Natural killer cell (primary cell): Measurements from ENCODE around the gene RIMBP2. TPM values are rescaled to one million over a fixed set of nuclear protein-coding genes. Genes with fewer than 3 reads are reported as not detected.

Experiments used
- ATAC-seq, 3 donors: fragments of 150-1000 bp in 2 of 3; fragments of 200-7000 bp in 1 of 3; cut with Tn5 transposase; 1 replicate in 1 of 3; 2 replicates in 2 of 3; pipeline ENCODE4 v1.10.0; 2021; ENCODE audit warnings: mild to moderate bottlenecking in 2 of 3, moderate library complexity in 2 of 3
- DNase-seq, 2 donors: peaks; one replicate each; pipeline versions ENCODE4 v3.0.0 to v3.0.0-alpha.2; 2013 to 2021; ENCODE audit warnings: mixed read lengths in 1 of 2
- H3K27ac ChIP-seq: one replicate; pipeline ENCODE4 v1.5.1; 2013; ENCODE audit warnings: mild to moderate bottlenecking, low read length
- H3K27me3 ChIP-seq: one replicate; pipeline ENCODE4 v1.6.1; 2013; ENCODE audit warnings: low read length; ENCODE audit not compliant: control insufficient read depth, insufficient read depth
- H3K36me3 ChIP-seq: one replicate; pipeline ENCODE4 v1.6.1; 2013; ENCODE audit warnings: low read length; ENCODE audit not compliant: control insufficient read depth, insufficient read depth
- H3K4me1 ChIP-seq: one replicate; pipeline ENCODE4 v1.6.1; 2013; ENCODE audit warnings: low read length; ENCODE audit not compliant: control insufficient read depth, insufficient read depth
- H3K4me3 ChIP-seq: one replicate; pipeline ENCODE4 v1.5.1; 2013; ENCODE audit warnings: low read length
- H3K9me3 ChIP-seq: one replicate; pipeline ENCODE4 v1.6.1; 2013; ENCODE audit warnings: low read length; ENCODE audit not compliant: control insufficient read depth, insufficient read depth
- H3K27ac Mint-ChIP-seq, 2 donors: one replicate each; pipeline ENCODE4 v1.8.0; 2022; ENCODE audit warnings: mild to moderate bottlenecking in 2 of 2, mixed read lengths in 2 of 2, moderate library complexity in 1 of 2
- H3K27me3 Mint-ChIP-seq, 2 donors: one replicate each; pipeline ENCODE4 v1.8.0; 2022; ENCODE audit warnings: low read depth in 2 of 2, mixed read lengths in 2 of 2
- H3K36me3 Mint-ChIP-seq: one replicate; pipeline ENCODE4 v1.8.0; 2022; ENCODE audit warnings: mixed read lengths
- H3K4me1 Mint-ChIP-seq, 2 donors: one replicate each; pipeline ENCODE4 v1.8.0; 2022; ENCODE audit warnings: mixed read lengths in 2 of 2
- H3K4me3 Mint-ChIP-seq: one replicate; pipeline ENCODE4 v1.8.0; 2022; ENCODE audit warnings: mild to moderate bottlenecking, moderate library complexity, mixed read lengths
- H3K9me3 Mint-ChIP-seq, 2 donors: one replicate each; pipeline ENCODE4 v1.8.0; 2022; ENCODE audit warnings: mixed read lengths in 2 of 2
- WGBS: methylation state at CpG from one replicate; pipeline ENCODE4 v1.1.7; 2013; ENCODE audit warnings: missing lambda C conversion rate; ENCODE audit not compliant: insufficient coverage; 5-methylcytosine and 5-hydroxymethylcytosine counted together
- intact Hi-C: fragments of 100-400 bp; cut with micrococcal nuclease; formaldehyde crosslinking; loops from one replicate; pipeline ENCODE4 v1.14.2; 2022
- total RNA-seq, 4 donors: library from RNA; stranded (reverse); fragments of 120-200 nt in 1 of 4; gene quantifications; one replicate each; pipeline versions ENCODE4 v1.2.3 to v1.2.4, GENCODE V29; 2013 to 2022
- TF ChIP-seq, protein P1 (sequence below): fragments of 200-600 bp; IDR thresholded peaks from one replicate; pipeline ENCODE4 v1.8.0; 2022; ENCODE audit warnings: antibody characterized with exemption

Gene RIMBP2
- total RNA-seq, 3 donors from 2014 or later (not counting 1 experiment from before 2014, with no cell fraction given): not detected

DNA sequence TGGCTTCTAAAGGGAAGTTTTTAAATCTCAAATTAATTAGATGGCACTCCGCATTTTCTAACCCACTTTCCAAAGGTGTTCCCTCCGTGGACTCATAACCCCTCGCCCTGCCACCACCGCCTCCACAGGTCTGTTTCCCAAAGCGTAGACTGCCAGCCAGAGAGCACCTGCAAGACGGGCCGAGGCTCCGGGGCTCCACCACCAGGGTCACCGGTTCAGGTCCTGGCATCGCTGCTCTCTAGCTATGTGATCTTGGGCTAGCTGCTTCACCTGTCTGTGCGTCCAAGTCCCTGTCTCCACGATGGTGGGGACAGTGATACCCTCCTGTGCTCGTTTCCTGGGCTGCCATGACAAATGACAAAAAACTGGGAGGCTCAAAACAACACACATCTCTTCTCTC is 11.5 kb downstream of the RIMBP2 start:
- Mint-ChIP-seq H3K4me3 (no peak overlapping the region), H3K9me3 (no peaks in the 10 kb centered on the region), H3K27ac (no peak overlapping the region), H3K36me3 (no peaks in the 10 kb centered on the region), H3K4me1 (no peaks in the 10 kb centered on the region), H3K27me3 (peaks cover 0 to 2% of the 10 kb centered on the region in 2 donors)
- no peaks in the 10 kb centered on the region for H3K36me3 ChIP-seq
- intact Hi-C loops: no loop called here
- H3K27ac ChIP-seq: no peak overlapping the region
- H3K4me3 ChIP-seq: no peak overlapping the region
- TF ChIP-seq, protein P1, sequence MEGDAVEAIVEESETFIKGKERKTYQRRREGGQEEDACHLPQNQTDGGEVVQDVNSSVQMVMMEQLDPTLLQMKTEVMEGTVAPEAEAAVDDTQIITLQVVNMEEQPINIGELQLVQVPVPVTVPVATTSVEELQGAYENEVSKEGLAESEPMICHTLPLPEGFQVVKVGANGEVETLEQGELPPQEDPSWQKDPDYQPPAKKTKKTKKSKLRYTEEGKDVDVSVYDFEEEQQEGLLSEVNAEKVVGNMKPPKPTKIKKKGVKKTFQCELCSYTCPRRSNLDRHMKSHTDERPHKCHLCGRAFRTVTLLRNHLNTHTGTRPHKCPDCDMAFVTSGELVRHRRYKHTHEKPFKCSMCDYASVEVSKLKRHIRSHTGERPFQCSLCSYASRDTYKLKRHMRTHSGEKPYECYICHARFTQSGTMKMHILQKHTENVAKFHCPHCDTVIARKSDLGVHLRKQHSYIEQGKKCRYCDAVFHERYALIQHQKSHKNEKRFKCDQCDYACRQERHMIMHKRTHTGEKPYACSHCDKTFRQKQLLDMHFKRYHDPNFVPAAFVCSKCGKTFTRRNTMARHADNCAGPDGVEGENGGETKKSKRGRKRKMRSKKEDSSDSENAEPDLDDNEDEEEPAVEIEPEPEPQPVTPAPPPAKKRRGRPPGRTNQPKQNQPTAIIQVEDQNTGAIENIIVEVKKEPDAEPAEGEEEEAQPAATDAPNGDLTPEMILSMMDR: no peak
- ATAC-seq: no peak
- no peak for DNase-seq
- no peaks in the 10 kb centered on the region for H3K9me3 ChIP-seq
- no peaks in the 10 kb centered on the region for H3K4me1 ChIP-seq
- no peaks in the 10 kb centered on the region for H3K27me3 ChIP-seq
- 86% methylated on average over 13 of the region's 13 CpGs for WGBS

DNA sequence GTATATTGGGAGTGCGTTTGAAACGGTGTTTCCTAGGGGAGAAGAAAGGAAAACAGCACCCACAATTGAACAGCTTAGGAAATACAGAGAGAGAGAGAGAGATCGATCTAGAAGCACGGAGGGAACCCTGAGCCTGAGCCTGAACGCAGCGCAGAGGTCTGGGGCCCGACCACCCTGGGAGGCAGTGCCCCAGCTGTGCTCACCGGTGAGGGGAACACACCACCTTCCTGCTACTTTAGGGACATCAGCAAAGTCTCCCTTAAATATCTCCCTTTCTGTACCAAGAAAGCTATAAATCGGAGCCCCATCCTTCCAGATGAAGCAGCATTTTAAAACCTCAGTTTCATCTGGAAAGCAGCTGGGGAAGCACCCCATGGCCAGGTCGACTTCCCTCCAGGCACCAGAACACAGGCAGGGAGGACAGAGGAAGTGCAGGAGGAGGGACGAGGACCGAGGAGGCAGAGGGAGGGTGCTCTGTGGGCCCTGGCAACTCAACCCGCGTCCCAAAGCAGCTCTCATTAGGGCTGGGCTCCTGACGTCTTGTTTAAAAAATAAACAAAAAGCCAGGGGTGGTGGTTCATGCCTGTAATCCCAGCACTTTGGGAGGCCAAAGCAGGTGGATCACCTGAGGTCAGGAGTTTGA is 12.2 kb downstream of the RIMBP2 start:
- TF ChIP-seq, protein P1: no peak
- H3K27ac ChIP-seq: no peak overlapping the region
- H3K4me3 ChIP-seq: no peak overlapping the region
- H3K4me3 Mint-ChIP-seq: no peak overlapping the region
- no peaks in the 10 kb centered on the region for H3K9me3 ChIP-seq
- H3K4me1 Mint-ChIP-seq: no peaks in the 10 kb centered on the region
- DNase-seq: no peak
- 66% methylated on average over 15 of the region's 15 CpGs for WGBS
- H3K36me3 ChIP-seq: no peaks in the 10 kb centered on the region
- H3K36me3 Mint-ChIP-seq: no peaks in the 10 kb centered on the region
- H3K27me3 Mint-ChIP-seq: peaks cover 0 to 2% of the 10 kb centered on the region in 2 donors
- no peaks in the 10 kb centered on the region for H3K9me3 Mint-ChIP-seq
- no peak for ATAC-seq
- H3K27ac Mint-ChIP-seq: no peak overlapping the region
- intact Hi-C loops: no loop called here
- H3K27me3 ChIP-seq: no peaks in the 10 kb centered on the region
- no peaks in the 10 kb centered on the region for H3K4me1 ChIP-seq

DNA sequence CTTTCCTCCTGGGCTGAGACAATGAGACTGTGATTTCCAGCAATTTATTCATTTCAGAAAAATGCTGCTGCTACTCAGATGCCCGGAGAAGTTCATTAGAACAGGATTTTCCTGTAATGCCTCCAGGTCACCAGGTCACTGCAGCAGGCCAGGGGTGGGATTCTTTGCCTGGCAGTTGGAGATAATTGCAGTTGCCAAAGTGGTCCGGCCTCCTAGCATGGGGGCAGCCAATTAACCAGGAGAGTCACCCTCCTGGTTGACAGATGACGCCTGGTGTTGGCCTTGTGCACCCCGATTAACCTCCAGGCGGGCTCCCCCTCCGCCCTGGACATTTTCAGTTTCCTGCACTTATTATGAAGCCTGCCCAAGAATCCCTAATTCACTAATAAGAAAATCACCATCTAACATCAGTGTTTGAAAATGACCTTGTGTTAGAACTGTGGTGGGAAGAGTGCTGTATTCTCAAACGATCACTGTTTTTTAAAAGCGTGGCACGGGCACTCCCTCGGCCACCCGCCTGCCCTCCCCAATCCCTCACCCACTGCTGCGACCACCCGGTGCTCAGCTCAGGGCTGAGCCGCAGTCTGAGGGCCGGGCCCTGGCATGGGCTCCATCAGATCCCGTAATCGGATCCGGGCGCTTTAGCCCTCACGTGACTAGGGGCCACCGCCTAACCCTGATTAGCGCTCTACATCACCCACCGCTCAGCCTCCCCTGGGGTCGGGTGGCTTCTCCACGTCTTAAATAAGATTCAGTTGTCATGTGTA is 12.9 kb downstream of the RIMBP2 start:
- ATAC-seq: no peak
- WGBS: 90% methylated on average over 24 of the region's 25 CpGs

More for the DNA sequence above, 12.9 kb downstream of the RIMBP2 start:
- no peaks in the 10 kb centered on the region for H3K4me1 Mint-ChIP-seq
- no peaks in the 10 kb centered on the region for H3K36me3 Mint-ChIP-seq
- no peaks in the 10 kb centered on the region for H3K4me1 ChIP-seq
- no peak overlapping the region for H3K27ac Mint-ChIP-seq
- H3K9me3 Mint-ChIP-seq: no peaks in the 10 kb centered on the region
- H3K36me3 ChIP-seq: no peaks in the 10 kb centered on the region
- intact Hi-C loops: no loop called here
- H3K27ac ChIP-seq: no peak overlapping the region
- no peak overlapping the region for H3K4me3 ChIP-seq
- no peaks in the 10 kb centered on the region for H3K9me3 ChIP-seq
- H3K27me3 Mint-ChIP-seq: peaks cover 0 to 2% of the 10 kb centered on the region in 2 donors
- no peaks in the 10 kb centered on the region for H3K27me3 ChIP-seq
- no peak for DNase-seq
- no peak overlapping the region for H3K4me3 Mint-ChIP-seq
- TF ChIP-seq, protein P1: no peak
